HG03565 (cell line): ENCODE measurements around the gene NR5A2.

Source experiments
- ATAC-seq: cut with Tn5 transposase; IDR thresholded peaks from one replicate; pipeline ENCODE4 v1.9.1; 2021; ENCODE audit warnings: mild to moderate bottlenecking, moderate library complexity; ENCODE audit not compliant: unreplicated experiment

Gene NR5A2

DNA sequence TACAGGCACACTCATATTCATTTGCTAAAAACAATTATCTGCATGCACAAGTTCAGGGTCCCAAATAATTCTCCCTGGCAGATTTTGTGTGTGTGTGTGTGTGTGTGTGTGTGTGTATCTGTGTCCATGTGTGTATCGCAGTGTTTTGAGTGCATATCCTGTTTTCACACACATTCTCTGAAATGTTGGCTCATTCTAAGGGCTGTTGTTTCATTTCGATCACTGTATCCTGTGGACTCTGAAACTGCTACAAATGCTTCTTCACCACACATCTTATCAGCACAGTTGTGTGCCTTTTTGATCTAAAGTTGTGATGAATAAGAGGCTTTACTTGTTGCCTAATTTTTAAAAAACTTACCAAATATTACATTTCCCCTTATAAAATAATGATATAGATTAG lies 34.6 kb downstream of the NR5A2 start:
- ATAC-seq = no peak

DNA sequence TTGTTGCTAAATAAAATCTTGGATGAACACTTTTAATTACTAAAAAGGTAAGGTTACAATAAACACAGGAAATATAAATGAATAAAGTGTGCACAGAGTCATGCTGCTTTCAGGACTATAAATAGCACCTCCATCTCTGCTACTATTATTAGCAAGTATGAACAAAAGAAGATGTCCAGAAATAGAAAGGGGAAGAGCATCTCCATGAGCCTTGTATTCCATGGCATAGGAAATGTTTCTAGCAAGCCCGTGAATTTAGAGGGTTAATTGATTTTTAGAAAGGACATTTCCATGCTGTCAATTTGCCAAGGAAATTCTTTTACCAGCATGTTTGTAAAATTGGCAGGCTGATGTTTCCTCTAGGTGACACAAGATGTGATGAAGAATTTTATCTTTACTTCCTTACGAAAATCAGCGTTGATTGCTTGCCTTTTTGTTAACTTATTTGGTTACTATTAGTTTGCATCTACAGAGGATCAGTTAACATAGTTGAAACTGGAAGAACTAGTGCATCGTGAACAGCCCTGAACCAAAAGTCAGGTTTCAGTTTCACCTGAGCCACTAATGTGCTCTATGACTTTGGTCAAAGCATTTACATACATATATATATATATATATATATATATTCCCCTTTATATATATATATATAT lies 45.3 kb downstream of the NR5A2 start:
- ATAC-seq = peak; percentile 93

DNA sequence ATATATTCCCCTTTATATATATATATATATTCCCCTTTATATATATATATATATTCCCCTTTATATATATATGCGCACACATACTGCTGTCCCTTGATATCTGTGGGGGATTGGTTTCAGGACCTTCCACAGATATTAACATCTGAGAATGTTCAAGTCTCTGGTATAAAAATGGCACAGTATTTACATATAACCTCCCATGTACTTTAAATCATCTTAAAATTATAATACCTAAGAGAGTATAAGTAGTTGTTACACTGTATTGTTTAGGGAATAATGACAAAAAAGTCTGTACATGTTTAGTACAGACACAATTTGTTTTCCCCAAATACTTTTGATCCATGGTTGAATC lies 45.8 kb downstream of the NR5A2 start:
- no peak for ATAC-seq

DNA sequence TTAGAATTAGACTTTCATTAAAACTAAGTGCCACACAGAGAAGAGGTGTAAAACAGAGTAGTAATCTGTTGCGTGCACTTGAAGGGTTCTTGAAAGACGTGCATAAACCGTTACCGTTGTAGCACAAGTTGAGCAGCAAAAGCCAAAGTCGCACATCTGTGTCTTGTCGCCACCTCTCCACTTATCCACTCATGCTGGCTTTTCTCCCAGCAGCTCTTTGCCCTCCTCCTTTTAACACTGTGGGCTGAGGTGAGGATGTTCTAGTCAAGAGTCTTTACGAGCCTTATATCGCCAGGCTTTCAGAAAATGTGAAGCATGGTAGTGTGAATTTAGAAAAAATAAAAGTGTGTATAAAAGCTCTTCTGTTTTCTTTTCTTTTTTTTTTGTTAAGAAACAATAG lies 48.0 kb downstream of the NR5A2 start:
- ATAC-seq = no peak

DNA sequence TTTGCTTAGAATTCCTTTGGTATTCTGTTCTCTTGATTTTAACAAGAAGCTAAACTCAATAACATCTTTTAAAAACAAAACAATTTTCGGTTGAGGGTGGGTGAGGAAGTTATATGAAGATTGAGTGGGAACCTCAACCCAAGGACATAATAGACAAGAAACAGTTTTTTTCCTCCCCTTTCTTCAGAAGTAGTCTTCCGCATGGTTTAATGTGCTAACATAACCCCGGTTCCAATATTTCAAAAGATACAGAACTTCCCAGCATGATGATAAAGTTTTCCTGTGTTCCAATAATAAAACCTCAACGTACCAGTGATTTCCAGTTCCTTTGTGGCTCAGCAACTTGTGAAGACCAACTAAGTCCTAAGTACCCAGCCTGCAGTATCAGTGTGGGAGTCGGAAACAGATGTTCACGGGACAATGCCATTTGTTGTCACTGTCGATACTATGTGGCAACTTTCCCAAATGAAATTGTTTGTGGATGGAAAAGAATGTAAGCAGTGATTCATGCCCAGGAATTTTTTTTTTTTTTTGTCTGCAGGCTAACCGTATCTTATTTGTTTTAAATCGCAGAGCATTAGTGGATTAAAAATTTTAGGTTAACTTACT lies 48.5 kb downstream of the NR5A2 start:
- ATAC-seq = no peak

DNA sequence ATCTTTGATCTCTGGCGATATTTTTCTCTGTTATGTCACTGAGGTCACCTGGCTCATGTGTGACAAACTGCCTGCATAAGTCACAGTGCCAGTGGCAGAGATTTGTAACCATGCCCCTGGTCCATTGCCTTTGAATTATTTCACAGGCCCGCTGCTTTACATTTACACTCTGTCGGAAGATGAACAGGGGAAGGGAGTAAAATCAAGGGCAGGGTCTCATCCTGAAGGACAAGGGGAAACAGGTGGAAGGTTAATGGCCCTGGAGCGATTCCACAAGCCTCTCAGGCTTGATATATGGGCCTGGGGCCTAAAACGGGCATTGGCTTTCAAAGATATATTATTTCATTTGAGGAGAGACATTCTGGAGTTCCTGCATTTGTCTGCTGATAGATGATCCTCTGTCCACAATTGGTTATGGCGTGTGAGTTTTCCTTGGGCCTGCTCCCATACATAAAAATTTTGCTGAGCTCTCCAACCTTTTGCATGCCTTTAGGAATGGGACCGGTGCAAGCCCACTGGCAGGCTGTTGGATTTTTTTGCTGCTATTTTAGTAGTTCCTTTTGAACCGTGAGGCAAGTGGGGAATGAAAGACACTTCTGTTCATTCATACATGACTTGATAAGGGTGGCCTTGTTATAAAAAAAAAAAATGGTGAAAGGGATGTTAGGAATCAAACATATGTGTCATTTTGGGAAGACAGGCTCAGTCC lies 51.9 kb downstream of the NR5A2 start:
- ATAC-seq = no peak

DNA sequence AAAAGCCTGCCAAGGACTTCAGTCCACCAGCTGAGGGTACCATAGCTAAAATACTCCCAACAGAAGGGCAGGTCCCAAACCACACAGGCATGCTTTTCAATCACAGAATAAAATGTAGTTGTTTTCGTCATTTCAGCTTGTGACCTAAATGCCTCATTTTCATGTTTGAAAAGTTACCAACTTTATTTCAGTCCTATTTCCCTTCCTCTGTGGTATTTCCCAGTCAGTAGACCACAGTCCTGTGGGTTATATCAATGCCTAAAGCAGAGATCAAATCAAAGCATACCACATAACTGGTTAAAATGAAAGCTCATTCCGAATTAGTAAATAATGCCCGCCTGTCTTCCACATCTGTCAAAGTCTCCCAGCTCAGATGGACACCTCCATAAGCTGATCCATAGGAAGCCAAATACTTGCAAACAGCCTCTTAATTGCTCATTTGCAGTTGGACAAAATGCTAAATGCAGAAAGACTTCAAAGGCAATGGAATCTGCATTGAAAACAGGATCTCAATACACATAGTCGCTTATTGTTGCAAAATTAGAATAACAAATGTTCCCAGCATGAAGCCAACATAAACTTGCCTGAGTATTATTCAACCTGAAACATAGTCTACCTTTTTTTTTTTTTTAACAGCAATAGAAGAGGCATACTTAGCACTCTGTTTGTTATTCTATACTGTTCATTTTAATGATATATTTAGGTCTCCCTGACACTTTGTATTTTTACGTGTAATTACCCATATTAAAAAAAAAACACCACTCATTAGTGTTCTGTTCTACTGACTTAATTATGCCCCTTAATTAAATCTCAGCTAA lies 53.9 kb downstream of the NR5A2 start:
- no peak for ATAC-seq

DNA sequence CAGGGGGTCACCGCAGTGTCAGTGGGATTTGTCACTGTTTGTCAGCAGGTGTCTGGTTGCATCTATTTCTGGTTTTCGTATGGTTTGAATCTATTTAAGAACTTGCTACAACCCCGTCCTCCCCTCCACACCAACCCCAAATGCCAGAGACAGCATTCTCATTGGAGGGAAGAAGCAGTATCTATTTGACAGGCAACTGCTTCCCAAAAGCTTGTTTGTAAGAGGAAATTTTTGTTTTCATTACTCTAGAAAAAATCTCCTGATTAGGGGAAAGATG lies 54.4 kb downstream of the NR5A2 start:
- ATAC-seq = no peak

DNA sequence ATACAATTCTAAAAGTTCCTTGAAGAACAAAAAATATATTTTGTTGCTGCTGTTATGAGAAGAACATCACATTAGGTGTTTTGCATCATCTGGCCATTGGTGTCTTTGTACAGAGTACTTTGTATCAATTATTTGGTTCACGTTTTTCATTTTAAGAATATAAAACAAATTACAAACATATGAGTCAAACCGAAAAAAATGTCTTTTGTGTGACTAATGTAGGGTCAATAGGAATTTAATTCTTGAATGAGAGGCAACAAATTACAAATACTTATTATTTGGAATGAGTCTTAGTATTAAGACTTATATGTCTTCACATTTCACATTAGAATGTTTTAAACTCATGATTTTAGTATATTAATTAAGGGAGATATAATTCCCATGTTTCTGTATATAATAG lies 54.8 kb downstream of the NR5A2 start:
- ATAC-seq = no peak

DNA sequence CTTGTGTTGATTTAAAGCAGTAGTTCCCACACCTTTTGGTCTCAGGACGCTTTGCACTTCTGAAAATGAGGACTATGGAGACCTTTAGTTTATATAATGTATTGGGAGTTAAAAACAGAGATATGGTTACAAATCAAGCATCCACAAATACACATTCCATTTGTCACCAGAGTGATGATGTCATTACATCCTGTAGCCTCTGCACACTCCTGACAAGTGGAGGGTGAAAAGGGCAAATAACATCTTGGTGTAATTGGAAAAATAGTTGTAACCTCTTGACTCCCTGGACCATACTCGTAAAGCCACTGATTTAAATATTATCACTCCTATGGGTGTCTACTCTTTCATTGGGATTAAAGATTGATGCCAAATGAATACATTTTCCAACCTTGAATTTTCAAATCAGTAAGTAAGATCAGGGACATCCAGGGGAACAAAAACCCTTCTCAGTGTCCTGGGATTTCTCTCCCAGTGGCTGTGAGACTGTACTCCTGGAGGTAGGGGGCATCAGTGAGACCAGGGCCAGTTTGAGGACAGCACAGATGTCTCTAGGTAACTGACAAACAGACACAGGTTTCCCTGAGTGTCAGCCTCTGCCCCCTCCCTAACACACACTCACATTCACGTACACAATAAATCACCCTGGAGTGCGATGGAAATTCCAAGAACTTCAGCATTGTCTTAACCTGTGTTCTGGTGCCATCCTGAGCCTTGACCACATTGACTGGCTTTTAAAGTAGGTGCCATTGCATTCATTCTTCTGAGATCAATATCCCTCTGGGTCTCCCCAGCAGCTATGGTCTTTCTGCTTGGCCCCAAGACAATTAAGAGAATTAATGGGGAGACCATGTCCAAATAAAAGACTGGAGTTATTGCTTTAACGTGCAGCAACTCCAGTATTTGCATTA lies 63.0 kb downstream of the NR5A2 start:
- ATAC-seq = no peak

DNA sequence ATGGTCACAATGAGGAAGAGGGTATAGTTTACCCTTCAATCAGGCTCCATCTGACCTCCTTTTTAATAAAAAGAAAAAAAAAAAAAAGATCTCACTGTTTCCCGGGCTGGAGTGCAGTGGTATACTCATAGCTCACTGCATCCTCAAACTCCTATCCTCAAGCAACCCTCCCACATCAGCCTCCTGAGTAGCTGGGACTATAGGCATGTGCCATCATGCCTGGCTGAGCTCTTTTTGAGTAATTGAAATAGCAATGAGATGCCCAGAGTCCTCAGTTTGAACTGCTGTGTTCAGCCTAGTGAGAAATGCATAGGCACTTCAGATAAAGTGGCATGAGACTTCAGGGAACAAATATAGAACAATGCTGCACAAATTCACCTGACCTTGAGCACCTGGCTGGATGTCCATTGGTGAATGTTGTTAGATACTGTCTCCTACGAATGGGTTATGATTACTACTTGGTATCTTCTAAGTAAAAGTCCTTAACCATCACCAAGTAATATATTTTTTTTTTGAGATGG lies 67.6 kb downstream of the NR5A2 start:
- ATAC-seq = no peak

DNA sequence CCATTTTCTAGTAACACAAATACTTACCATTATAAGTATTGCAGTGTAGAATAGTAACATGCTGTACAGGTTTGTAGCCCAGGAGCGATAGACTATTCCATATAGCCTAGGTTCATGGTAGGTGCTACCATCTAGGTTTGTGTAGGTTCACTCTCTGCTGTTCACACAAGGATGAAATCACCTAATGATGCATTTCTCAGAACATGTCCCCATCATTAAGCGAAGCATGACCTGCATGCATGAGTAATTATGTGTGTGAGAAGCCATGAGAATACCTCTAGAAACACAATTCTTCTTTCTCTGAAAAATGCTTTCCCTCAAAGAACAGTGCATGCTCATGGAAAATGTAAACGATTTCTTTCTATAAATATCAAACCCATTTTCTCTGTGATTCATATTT lies 69.3 kb downstream of the NR5A2 start:
- ATAC-seq = no peak

DNA sequence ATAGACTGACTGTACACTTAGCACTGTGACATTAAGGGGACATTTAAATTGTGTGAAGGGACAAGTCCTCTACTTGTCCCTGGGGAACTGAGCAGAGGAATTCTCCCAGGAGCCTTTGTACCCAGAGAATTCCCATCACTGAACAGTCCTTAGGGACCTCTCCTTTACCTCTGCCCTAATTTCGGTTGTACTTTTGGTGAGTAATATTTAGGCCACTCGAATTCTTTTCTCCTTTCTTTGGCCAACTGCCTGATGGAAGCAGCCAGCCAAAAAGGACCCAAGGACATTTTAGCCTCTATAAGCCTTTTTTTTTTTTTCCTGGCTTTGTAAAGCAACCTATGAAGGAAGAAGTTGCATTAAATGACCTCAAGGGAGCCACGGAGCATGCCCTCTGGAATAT lies 71.5 kb downstream of the NR5A2 start:
- ATAC-seq = no peak

DNA sequence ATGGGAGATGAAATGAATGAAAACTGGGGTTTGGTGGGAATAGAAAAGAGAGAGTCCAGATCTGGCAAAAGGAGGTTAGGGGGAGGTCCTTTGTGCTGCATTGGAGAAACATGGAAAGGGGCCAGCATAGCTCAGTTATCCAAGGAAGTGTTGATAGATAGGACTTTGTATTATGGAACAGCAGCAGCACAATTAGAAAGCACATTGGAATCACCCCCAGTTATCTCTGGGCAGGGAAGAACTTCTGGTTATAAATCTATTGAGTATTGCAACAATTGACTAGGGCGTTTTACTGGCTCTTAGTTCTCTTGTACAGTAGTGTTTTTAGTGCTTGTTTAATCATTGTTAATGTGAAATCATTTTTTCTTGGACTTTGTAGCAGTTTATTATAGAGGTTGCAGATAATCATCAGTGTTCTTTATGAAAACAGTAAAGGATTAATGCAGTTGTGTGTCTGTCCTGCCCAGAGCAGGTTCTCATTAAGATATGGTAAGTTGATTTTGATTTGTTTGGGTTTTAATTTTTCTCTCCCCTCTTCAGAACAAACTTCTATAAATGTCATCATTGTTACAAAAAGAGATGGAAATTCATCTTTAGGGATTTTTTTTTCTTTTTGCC lies 76.6 kb downstream of the NR5A2 start:
- ATAC-seq = no peak

DNA sequence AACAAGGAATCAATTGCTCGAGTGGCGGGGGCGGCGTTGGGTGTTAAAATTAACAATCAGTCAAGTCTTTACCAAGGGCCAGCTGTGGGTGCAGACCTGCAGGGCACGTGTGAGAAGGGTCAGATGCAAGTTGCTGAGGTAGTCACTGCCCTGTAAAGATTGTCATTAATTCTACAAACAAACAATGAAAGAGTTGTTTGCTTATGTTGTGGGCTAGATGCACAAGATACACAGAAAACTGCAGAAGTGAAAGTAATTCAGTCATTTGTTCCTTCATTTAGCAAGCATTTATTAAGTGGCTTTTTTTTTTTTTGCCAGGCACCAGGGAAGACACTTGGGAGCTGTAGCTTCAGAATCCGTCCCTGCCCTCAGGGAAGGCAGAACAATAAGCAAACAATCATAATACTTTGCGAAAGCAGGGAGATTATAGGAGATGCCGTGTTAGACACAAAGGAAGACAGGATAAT lies 79.5 kb downstream of the NR5A2 start:
- ATAC-seq = no peak

DNA sequence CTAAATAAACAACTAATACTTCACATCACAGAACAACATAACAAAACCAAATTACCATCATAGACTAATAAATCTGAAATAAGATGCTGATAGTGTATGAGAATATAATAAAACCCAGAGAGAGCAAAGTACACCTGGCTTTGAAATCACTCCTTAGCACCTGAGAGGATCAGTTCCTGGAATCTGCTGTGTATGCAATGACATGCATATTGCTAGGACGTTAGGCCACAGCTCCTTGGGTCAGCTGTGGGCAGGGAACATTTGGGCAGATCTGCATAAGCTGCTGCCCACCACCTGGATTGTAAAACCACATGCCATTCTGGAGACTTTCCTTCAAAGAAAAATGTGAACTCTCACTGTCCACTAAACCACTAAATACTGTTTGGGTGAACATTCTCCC lies 81.1 kb downstream of the NR5A2 start:
- no peak for ATAC-seq

DNA sequence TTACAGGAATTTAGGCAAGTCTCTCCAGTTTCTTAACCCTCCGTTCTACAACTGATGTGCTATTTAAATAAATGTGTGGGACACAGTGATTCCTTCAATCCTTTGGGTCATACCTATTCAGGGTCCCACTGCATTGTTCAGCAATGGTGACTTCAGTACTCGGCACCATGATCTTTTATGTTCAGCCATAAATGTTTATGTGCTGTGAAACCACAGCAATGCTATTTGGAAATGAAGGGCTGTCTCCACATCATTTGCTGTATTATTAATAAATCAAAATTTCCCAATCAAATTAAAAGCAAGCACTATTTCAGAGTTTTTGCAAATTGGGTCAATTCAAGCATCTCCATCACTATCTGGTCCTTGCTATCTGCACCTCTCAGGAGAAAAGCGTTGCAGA lies 84.8 kb downstream of the NR5A2 start:
- ATAC-seq = no peak

DNA sequence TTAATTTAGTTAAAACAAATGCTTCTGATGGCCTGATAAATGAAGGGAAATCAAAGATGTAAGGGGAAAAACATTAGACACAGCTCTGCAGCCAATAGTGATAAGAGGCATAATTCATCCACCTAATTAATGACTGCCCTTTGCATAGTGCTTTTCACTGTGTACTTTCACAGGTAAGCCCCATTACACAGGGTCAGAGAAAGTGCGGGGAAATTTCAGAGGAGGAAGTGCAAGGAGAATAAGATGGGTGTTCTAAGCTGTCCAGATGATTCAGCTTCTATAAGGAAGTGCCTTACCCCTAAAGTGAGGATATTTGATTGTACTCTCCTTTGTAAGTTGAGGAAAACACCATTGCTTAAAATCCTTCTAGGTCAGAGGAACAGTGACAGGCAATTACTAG lies 88.0 kb downstream of the NR5A2 start:
- ATAC-seq = no peak

DNA sequence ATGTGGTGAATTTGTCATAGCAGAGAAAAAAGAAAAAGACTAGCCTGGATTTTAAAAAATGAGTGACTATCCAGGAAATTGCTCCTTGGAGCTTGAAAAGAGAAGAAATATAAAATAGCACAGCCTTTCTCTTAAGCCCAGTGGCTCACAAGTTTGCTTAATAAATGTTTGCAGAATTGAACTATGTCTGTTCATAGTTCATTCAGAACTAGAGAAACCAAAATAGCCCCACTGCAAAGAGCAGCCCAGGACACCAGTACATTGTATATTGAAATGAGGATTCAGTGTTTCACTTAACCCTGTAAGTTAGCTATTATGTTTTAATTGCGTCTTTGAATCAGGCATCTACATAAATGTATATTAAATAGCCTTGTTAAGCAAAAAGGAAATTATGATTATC lies 88.8 kb downstream of the NR5A2 start:
- no peak for ATAC-seq
